ENCODE data around the gene FGGY.
"Not testable (repeated sequence)": the region's sequence is repeated elsewhere in the genome, so short reads cannot be mapped to it uniquely, and the experiment has no call there.

The FGGY gene

DNA sequence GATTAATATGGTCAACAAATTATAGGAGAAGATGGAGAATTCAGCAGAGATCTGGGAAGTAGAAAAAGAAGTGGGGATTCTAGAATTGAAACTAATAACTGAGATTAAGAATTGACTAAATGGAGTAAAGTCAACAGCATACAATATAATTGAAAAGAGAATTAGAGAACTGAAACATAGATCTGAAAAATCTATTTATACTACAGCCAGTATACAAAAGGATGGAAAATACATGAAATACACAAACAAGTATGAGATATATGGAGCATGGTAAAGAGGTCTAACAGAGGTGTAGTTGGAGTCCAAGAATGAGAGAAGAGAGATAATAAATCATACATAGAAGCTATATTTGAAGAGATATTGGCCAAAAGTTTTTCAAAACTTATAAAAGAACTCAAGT, 235.2 kb downstream of the FGGY start:
- TF ChIP-seq, protein P1, sequence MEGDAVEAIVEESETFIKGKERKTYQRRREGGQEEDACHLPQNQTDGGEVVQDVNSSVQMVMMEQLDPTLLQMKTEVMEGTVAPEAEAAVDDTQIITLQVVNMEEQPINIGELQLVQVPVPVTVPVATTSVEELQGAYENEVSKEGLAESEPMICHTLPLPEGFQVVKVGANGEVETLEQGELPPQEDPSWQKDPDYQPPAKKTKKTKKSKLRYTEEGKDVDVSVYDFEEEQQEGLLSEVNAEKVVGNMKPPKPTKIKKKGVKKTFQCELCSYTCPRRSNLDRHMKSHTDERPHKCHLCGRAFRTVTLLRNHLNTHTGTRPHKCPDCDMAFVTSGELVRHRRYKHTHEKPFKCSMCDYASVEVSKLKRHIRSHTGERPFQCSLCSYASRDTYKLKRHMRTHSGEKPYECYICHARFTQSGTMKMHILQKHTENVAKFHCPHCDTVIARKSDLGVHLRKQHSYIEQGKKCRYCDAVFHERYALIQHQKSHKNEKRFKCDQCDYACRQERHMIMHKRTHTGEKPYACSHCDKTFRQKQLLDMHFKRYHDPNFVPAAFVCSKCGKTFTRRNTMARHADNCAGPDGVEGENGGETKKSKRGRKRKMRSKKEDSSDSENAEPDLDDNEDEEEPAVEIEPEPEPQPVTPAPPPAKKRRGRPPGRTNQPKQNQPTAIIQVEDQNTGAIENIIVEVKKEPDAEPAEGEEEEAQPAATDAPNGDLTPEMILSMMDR (conservative IDR thresholded peaks at IDR 0.05) = no peak
- H3K27ac ChIP-seq = no peak overlapping the region

DNA sequence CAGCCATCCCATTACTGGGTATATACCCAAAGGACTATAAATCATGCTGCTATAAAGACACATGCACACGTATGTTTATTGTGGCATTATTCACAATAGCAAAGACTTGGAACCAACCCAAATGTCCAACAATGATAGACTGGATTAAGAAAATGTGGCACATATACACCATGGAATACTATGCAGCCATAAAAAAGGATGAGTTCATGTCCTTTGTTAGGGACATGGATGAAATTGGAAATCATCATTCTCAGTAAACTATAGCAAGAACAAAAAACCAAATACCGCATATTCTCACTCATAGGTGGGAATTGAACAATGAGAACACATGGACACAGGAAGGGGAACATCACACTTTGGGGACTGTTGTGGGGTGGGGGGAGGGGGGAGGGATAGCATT, 241.6 kb downstream of the FGGY start:
- not testable (repeated sequence) for H3K27ac ChIP-seq

DNA sequence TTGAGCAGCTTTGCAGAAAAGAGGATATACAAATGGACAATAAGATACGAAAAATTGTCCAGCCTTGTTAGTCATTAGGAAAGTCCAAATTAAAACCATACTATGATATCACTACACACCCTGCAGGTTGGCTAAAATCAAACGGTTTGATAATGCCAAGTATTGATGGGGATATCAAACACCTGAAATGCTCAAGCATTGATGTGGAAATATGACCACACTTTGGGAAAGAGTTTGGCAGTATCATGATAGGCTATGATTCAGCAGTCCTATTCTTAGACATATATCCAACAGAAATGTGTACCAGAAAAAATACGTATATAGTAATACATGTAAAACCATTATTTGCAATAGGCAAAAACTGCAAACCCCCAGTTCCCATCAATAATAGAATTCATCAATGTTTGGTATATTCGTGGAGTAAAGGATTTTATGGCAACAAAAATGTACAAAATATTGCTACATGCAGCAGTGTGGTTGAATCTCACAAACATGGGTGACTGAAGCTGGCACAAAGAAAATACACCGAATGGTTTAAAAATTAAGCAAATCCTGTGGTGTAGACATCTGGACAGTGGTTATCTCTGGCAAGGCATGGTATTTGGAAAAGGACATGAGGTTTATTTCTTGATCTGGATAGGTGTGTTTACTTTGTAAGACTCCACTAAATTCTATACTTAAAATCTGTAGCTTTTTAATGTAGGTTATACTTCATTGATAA, 243.2 kb downstream of the FGGY start:
- TF ChIP-seq, protein P1 (conservative IDR thresholded peaks at IDR 0.05) = no peak
- H3K27ac ChIP-seq = no peak overlapping the region

GRCh38 chr1:59541161-59541560, 244.3 kb downstream of the FGGY start:
- TF ChIP-seq, protein P1 (conservative IDR thresholded peaks at IDR 0.05) = no peak
- no peak overlapping the region for H3K27ac ChIP-seq

GRCh38 chr1:59541891-59542290, 245.0 kb downstream of the FGGY start:
- TF ChIP-seq, protein P1 (conservative IDR thresholded peaks at IDR 0.05) = no peak

DNA sequence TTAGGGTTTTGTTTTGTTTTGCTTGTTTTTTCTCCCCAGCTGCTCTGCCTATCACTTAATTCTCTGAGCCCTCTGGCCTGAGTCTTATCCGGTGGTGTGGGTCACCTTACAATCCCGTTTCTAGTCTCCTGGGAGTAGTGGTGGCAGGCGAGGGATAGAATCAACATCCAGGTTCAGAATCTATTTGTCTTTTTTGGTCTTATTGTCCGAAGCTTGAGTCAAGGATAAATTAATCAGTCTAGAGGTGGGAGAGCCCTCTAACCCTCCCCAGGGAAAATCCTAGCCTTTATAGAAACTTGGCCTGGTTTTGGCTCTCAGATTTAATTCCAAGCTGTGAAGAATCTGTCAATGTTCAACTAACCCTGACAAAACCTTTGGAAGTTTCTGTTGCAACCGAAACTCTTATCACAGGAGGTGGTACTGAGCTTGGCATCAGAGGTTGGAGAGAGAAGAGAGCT, 246.3 kb downstream of the FGGY start:
- H3K27ac ChIP-seq = no peak overlapping the region
- TF ChIP-seq, protein P1 (conservative IDR thresholded peaks at IDR 0.05) = no peak

More at GRCh38 chr1:59541891-59542290, 245.0 kb downstream of the FGGY start:
- H3K27ac ChIP-seq = no peak overlapping the region

DNA sequence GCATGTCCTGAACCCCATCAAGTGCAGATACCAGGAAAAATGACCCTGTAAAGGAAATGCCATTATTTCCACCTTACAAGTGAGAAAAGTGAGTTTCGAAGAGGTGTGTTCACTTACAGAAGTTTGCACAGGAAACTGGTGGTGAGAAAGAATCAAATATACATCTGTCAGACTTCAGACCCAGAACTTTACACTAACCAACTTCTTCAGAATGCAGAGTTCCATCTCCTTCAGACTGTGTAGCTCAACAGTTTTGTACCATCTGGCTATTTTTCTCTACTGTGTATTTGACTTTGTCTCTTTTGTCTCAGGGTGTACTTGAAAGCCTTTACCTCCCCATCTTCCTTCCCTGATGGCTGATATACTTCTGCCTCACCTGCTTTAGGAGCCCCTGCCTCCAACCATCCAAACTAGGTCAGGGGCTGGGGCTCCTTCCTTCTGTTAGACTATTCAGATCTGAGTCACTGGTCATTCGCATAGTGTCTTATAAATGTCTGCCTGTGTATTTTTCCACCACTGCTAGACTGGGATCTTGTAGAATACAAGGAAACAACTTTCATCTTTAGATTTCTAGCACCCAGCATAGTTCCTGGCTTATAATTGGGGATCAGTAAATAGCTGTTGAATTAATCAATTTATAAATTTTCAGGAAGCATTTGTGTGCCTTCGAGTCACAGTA, 247.9 kb downstream of the FGGY start:
- TF ChIP-seq, protein P1 (conservative IDR thresholded peaks at IDR 0.05) = no peak
- H3K27ac ChIP-seq = no peak overlapping the region

DNA sequence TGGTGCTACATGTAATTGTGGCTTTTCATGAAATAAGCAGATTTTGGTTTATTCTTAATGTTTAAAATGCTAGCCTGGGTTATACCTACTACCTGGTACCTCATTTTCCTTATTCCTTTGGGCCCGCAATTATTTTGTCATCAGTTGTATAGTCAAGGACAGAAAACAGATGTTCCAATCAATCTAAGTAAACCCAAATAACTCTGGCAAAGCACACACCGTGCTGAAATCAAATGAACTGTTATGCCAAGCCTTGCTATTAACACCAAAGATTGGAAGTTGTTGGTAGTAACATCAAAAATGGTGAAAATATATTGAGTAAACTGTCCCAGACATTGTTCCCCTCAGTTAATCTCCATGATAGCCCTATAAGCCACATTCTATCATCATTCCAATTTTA, 248.9 kb downstream of the FGGY start:
- TF ChIP-seq, protein P1 (conservative IDR thresholded peaks at IDR 0.05) = no peak
- H3K27ac ChIP-seq = no peak overlapping the region

Measured in VCaP (cell line).